Naive B cell (primary cell): ENCODE data around the gene YPEL2. TPM values are rescaled to one million over a fixed set of nuclear protein-coding genes. Genes with fewer than 3 reads are reported as not detected.
A peak's percentile ranks its signal among the peaks of the same experiment; 100 is the strongest.

Experiments
- ATAC-seq, 2 donors: fragments of 150-1000 bp; cut with Tn5 transposase; 2 replicates each; pipeline ENCODE4 v1.10.0; 2021; ENCODE audit warnings: low read depth in 2 of 2, mild to moderate bottlenecking in 2 of 2, moderate library complexity in 2 of 2
- DNase-seq: peaks from one replicate; pipeline ENCODE4 v3.0.0; 2022
- H3K27ac Mint-ChIP-seq, 6 donors: one replicate each; pipeline ENCODE4 v1.8.0; 2020 to 2022; ENCODE audit warnings: mild to moderate bottlenecking in 6 of 6, mixed read lengths in 6 of 6, moderate library complexity in 5 of 6, inconsistent platforms in 2 of 6
- H3K27me3 Mint-ChIP-seq, 3 donors: one replicate each; pipeline ENCODE4 v1.8.0; 2021 to 2022; ENCODE audit warnings: mixed read lengths in 3 of 3, mild to moderate bottlenecking in 1 of 3
- H3K36me3 Mint-ChIP-seq, 2 donors: one replicate each; pipeline ENCODE4 v1.8.0; 2020 to 2022; ENCODE audit warnings: mixed read lengths in 2 of 2, inconsistent platforms in 1 of 2, mild to moderate bottlenecking in 1 of 2
- H3K4me1 Mint-ChIP-seq, 3 donors: one replicate each; pipeline ENCODE4 v1.8.0; 2020 to 2022; ENCODE audit warnings: mixed read lengths in 3 of 3, inconsistent platforms in 1 of 3, mild to moderate bottlenecking in 1 of 3, moderate library complexity in 1 of 3
- H3K4me3 Mint-ChIP-seq, 8 donors: one replicate each; pipeline ENCODE4 v1.8.0; 2020 to 2022; ENCODE audit warnings: mild to moderate bottlenecking in 8 of 8, mixed read lengths in 8 of 8, moderate library complexity in 8 of 8, inconsistent platforms in 2 of 8
- H3K9me3 Mint-ChIP-seq, 7 donors: one replicate each; pipeline ENCODE4 v1.8.0; 2020 to 2022; ENCODE audit warnings: mixed read lengths in 7 of 7, mild to moderate bottlenecking in 5 of 7, inconsistent platforms in 2 of 7, moderate library complexity in 1 of 7
- polyA plus RNA-seq, 6 donors: library from polyadenylated mRNA; unstranded; fragments of 300-500 nt; fragmentation: Illumina TruSeq; gene quantifications; one replicate each; pipeline ENCODE4 v1.2.3, GENCODE V29; 2021; ENCODE audit warnings: low read depth in 6 of 6

Gene YPEL2
- polyA plus RNA-seq, 6 donors from 2014 or later, result 18.8 to 42.5 (median 32.3) TPM

DNA sequence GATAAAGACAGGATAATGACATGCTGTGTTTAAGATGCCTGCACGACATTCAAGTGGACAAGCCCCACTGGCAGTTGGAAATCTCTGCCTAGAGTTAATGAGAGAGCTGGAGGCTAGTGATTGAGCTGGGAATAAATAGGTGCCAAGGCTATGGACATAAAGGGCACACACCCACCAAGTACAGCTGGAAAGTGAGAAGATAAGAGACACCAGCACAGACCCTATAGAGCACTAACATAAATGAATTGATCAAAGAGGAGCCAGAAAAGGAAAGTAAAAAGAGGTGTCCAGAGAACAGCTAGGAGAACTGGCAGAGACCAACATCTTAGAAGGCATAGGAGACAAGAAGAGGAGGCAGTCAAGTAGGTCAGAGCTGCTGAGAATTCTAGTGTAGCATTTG is 101.2 kb downstream of the YPEL2 start:
- Mint-ChIP-seq H3K36me3 (peaks cover 4 to 16% of the 10 kb centered on the region in 2 donors), H3K4me3 (no peak overlapping the region), H3K4me1 (peaks cover 3 to 13% (median 8%) of the 10 kb centered on the region in 3 donors), H3K27me3 (no peaks in the 10 kb centered on the region), H3K9me3 (peaks cover 3 to 10% (median 7%) of the 10 kb centered on the region in 7 donors), H3K27ac (peak overlapping the region in 1 of 6 donors; percentile 18)
- ATAC-seq, result no peak
- DNase-seq, result no peak

DNA sequence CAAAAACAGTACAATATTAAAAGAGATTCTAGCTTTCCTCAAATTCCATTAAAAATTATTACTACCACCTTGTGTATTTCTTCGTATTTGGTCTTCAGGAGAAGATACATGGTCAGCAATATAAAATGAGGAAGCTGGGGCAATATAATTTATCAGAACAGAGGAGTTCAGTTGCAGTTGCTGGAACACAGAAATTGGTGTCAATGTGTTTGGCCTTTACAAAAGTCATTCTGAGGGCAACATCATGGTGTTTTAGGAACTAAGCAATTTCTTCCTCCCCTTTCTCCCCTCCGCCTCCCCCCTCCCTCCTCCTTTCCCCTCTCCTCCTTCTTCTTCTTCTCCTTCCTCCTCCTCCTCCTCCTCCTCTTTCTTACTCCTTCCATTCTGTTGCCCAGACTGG is 102.1 kb downstream of the YPEL2 start:
- H3K27me3 Mint-ChIP-seq, result no peaks in the 10 kb centered on the region
- H3K4me1 Mint-ChIP-seq, result peaks cover 11 to 23% (median 18%) of the 10 kb centered on the region in 3 donors
- peaks cover 3 to 10% (median 7%) of the 10 kb centered on the region in 7 donors for H3K9me3 Mint-ChIP-seq
- H3K27ac Mint-ChIP-seq, result no peak overlapping the region
- H3K36me3 Mint-ChIP-seq, result peaks cover 4 to 16% of the 10 kb centered on the region in 2 donors
- no peak overlapping the region for H3K4me3 Mint-ChIP-seq
- ATAC-seq (no peak), DNase-seq (no peak)

DNA sequence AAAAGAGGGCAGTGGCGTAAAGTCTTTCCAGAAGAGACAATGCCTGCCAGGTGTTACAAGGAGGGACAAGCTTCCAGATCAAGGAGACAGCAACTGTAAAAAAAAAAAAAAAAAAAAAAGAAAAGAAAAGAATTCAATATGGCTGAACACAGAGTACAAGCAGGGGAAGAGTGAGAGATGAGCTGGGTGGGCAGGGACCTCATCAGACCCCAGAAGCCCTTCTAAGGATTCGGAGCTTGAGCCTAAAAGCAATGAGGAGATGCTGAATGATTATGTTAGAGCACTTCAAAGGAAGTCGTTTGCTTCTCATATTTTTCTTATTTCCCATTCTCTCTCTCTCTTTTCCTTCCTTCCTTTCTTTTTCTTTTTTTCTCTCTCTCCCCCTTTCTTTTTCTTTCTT is 103.0 kb downstream of the YPEL2 start:
- Mint-ChIP-seq H3K27ac (no peak overlapping the region), H3K27me3 (no peaks in the 10 kb centered on the region), H3K4me3 (peak overlapping the region in 1 of 8 donors; percentile 36), H3K4me1 (peaks cover 14 to 31% (median 24%) of the 10 kb centered on the region in 3 donors), H3K36me3 (peaks cover 4 to 16% of the 10 kb centered on the region in 2 donors), H3K9me3 (peaks cover 3 to 10% (median 7%) of the 10 kb centered on the region in 7 donors)
- ATAC-seq (no peak), DNase-seq (no peak)

DNA sequence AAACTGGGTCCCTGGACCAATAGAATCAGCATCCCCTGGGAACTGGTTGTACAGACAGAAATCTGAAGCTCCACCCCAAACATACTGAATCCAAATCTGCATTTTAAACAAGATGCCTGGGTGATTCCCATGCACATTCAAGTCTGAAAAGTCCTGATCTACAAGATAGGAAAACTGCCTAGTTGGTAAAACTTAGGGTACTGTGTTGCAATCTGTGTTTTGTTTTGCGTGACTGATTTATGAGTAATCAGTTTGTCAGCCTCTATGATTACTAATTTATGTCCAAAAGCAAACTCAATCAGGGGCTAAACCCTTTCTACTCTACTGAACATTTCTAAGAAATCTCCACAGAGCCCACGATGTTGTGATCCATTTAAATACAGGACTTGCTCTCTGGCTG is 103.8 kb downstream of the YPEL2 start:
- Mint-ChIP-seq H3K9me3 (peaks cover 3 to 10% (median 7%) of the 10 kb centered on the region in 7 donors), H3K36me3 (peaks cover 4 to 16% of the 10 kb centered on the region in 2 donors), H3K27ac (no peak overlapping the region), H3K4me1 (peaks cover 14 to 39% (median 24%) of the 10 kb centered on the region in 3 donors), H3K4me3 (no peak overlapping the region), H3K27me3 (no peaks in the 10 kb centered on the region)
- DNase-seq, result no peak
- ATAC-seq, result no peak

DNA sequence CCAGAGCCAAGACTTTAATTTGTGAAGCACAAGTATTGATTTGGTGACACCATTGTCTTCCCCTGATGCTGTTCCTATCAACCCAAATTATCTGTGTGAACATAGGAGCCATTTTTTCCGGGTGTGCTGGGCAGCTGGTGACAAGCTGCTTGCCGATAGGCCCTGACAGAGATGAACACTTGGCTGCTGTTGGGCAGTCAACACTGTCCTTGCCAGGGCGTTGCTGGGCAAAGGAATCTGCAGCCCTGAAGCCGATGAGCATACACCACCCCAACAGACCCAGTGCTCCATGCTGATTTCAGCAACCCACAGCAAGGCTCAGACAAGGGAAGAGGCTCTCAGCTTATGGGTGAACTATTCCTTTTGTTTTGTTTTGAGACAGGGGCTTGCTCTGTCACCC is 105.4 kb downstream of the YPEL2 start:
- DNase-seq (no peak), ATAC-seq (no peak)
- no peak overlapping the region for H3K4me3 Mint-ChIP-seq
- peaks cover 4 to 12% of the 10 kb centered on the region in 2 donors for H3K36me3 Mint-ChIP-seq
- H3K27ac Mint-ChIP-seq, result no peak overlapping the region
- H3K27me3 Mint-ChIP-seq, result no peaks in the 10 kb centered on the region
- peaks cover 3 to 8% (median 6%) of the 10 kb centered on the region in 7 donors for H3K9me3 Mint-ChIP-seq
- H3K4me1 Mint-ChIP-seq, result peaks cover 19 to 48% (median 32%) of the 10 kb centered on the region in 3 donors

DNA sequence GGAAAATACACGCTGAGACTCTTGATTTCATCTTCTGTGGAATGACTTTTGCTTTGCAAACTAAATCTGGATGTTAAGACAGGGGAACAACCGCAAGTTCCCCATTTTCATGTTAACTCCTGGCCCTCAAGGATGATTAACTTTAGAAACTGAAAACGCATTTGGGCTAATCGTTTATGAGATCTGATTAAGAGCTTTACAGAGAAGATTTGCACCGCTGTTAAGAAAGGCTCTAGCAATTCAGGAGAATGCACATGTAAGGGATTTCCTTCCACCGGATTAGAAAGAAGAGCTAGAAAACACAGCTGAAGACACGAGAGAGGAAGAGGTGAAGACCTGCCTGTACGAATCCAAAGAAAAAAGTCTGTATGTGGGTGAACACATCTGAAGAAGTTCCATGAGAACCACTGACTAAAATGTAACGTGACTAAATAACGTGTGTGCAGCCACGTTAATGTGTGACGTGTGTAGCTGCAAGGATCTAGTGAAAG is 106.4 kb downstream of the YPEL2 start:
- H3K4me1 Mint-ChIP-seq, result peaks cover 19 to 48% (median 32%) of the 10 kb centered on the region in 3 donors
- H3K27ac Mint-ChIP-seq, result peak overlapping the region in 3 of 6 donors; percentile 0 to 21 (median 11)
- peak; percentile 40 for DNase-seq
- H3K9me3 Mint-ChIP-seq, result peaks cover 0 to 2% (median under 1%) of the 10 kb centered on the region in 7 donors
- peak overlapping the region; percentile 2 to 77 (median 68) for H3K4me3 Mint-ChIP-seq
- H3K27me3 Mint-ChIP-seq, result no peaks in the 10 kb centered on the region
- H3K36me3 Mint-ChIP-seq, result peaks cover under 1 to 3% of the 10 kb centered on the region in 2 donors
- ATAC-seq, result peak; percentile 69 to 71

DNA sequence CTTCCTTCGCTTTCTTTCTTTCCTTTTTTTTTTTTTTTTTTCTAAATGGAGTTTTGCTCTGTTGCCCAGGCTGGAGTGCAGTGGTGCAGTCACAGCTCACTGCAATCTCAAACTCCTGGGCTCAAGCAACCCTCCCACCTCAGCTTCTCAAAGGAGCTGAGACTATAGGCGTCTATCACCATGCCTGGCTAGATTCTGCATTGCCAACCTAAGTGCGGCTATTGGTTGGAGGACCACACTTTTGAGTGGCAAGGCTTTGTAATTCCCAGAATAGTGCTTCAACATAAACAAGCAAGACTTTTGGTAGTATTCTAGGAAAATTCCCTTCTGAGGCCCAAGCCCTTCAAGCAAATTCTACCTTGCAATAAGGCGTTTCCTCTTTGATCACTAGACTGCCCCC is 107.8 kb downstream of the YPEL2 start:
- Mint-ChIP-seq H3K36me3 (no peaks in the 10 kb centered on the region), H3K4me3 (peak overlapping the region in 5 of 8 donors; percentile 19 to 75 (median 55)), H3K27me3 (no peaks in the 10 kb centered on the region), H3K9me3 (no peaks in the 10 kb centered on the region), H3K27ac (peak overlapping the region in 4 of 6 donors; percentile 51 to 97 (median 56)), H3K4me1 (peaks cover 19 to 48% (median 32%) of the 10 kb centered on the region in 3 donors)
- DNase-seq, result no peak
- no peak for ATAC-seq

DNA sequence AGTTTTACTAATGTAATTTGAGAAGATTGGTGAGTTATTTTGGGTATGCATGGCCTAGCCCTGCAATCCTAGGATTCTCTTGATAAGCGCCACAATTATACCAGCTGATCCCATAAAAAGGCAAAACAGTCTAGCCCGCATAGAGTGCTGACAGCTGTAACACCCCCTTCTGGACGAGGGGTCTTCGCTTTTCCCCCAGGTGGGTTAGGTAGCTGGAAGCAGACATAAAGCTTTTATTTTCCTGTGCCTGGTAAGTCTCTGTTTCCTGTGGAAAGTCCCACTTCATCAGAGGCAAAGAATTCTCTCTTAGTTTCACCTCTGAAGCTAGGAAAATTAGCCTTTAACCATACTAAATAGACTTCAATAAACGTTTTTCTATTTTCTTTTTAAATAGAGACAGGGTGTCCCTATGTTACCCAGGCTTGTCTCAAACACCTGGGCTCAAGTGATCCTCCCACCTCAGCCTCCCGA is 108.3 kb downstream of the YPEL2 start:
- DNase-seq (no peak), ATAC-seq (no peak)
- Mint-ChIP-seq H3K4me3 (peak overlapping the region in 2 of 8 donors; percentile 25 to 50), H3K27me3 (no peaks in the 10 kb centered on the region), H3K4me1 (peaks cover 21 to 51% (median 35%) of the 10 kb centered on the region in 3 donors), H3K27ac (no peak overlapping the region), H3K9me3 (no peaks in the 10 kb centered on the region), H3K36me3 (no peaks in the 10 kb centered on the region)

DNA sequence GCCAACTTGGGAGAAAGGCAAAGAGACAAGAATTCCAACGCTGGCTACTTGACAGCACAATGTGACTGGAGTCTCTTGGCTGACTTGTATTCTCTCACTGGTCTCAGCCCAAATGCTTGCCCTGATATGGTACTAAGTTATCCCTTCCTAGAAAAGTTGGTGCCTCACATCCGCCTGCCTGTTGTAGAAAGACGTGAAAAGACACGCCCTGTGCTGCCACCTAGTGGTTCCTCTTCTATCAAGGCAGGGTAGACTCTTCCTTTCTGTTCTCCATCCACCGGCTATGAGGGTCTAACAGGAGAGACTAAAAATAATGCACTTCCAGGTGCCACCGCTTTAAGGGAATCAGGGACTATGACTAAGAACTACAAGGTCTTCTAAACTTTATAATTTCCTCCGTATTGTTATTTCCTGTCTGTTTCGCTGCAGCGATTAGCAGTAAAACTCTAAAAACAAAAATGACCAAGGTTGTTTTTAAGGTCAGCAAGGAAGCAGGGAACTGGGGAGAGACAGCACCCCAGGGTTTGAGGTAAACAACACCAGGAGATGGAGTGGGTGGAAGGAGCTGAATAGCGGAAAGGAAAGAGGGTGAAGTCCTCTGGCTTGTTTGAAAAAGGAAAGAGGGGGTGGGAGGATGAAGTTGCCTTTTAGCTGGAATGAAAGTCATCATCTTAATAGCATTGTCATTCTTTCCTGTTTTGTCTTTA is 109.5 kb downstream of the YPEL2 start:
- no peaks in the 10 kb centered on the region for H3K36me3 Mint-ChIP-seq
- peaks cover 25 to 56% (median 39%) of the 10 kb centered on the region in 3 donors for H3K4me1 Mint-ChIP-seq
- DNase-seq (peak; percentile 77), ATAC-seq (peak; percentile 87 to 89)
- peak overlapping the region in 3 of 8 donors; percentile 1 to 25 (median 13) for H3K4me3 Mint-ChIP-seq
- H3K9me3 Mint-ChIP-seq, result no peaks in the 10 kb centered on the region
- no peaks in the 10 kb centered on the region for H3K27me3 Mint-ChIP-seq
- H3K27ac Mint-ChIP-seq, result peak overlapping the region in 2 of 6 donors; percentile 0 to 8

DNA sequence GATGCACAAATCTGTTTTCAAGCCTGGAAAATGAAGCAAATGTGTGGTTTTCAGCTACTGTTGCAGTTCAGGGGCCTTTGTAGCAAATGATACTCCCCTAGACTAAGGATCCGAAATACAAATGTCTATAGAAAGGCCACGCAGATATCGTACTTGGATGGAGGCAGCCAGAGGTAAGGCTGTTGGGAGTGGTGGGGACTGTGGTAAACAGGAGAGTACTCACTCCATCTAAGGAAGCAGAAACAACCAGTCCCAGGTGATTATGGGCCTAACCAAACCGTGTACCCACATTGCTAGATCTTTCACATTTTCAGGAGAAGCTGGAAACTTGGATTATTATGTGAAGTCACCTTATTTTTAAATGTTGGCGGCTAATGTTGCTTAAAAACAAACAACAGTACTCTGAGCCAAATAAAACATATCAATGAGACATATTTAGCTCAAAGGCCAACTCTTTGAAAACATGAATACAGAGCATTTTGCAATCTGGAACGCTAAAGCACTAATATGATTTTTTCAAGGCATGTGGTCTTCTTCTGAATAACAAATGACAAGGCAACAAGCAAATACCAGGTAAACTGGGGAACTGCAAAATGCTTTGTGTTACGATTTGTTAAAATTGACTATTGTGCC is 110.1 kb downstream of the YPEL2 start:
- ATAC-seq (no peak), DNase-seq (no peak)
- H3K4me3 Mint-ChIP-seq, result no peak overlapping the region
- H3K9me3 Mint-ChIP-seq, result no peaks in the 10 kb centered on the region
- H3K27ac Mint-ChIP-seq, result no peak overlapping the region
- H3K4me1 Mint-ChIP-seq, result peaks cover 25 to 56% (median 39%) of the 10 kb centered on the region in 3 donors
- no peaks in the 10 kb centered on the region for H3K36me3 Mint-ChIP-seq
- no peaks in the 10 kb centered on the region for H3K27me3 Mint-ChIP-seq

DNA sequence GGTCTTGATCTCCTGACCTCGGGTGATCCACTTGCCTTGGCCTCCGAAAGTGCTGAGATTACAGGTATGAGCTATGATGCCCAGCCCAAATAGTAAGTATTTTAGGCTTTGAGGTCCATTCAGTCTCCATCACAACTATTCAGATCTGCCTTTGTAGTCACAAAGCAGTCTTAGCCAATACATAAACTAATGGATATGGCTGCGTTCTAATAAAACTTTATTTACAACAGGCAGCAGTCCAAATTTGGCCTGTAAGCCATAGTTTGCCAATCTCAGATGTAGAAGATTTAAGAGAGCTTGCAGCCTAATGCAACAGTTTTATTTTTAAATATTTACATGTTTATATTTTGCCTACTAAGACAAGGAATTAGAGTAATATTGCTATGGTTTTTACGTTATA is 111.7 kb downstream of the YPEL2 start:
- DNase-seq (no peak), ATAC-seq (no peak)
- Mint-ChIP-seq H3K4me1 (peaks cover 18 to 41% (median 26%) of the 10 kb centered on the region in 3 donors), H3K27ac (no peak overlapping the region), H3K27me3 (no peaks in the 10 kb centered on the region), H3K36me3 (no peaks in the 10 kb centered on the region), H3K4me3 (no peak overlapping the region), H3K9me3 (no peaks in the 10 kb centered on the region)
